Liver (tissue), 3 donors: ENCODE results near the gene RADIL.

ENCODE experiments used
- CTCF ChIP-seq: fragments of 150-350 bp; IDR thresholded peaks from 2 replicates; pipeline ENCODE4 v1.5.1; 2017; ENCODE audit warnings: improper control_type of control experiment, low read depth, low read length; ENCODE audit not compliant: missing input control
- GABPA ChIP-seq, 2 donors: IDR thresholded peaks in 1 of 2; conservative IDR thresholded peaks in 1 of 2; 2 replicates each; pipeline ENCODE4 v1.6.1; 2016; ENCODE audit warnings: antibody characterized with exemption in 2 of 2, mild to moderate bottlenecking in 1 of 2, moderate library complexity in 1 of 2
- donor health status: healthy.
- donor health status: healthy.

GRCh38 chr7:4801839-4802231 lies 81.7 kb downstream of the RADIL start:
- no peak for TF ChIP-seq CTCF
- TF ChIP-seq GABPA (IDR thresholded peaks at IDR 0.05 in 1 of 2, conservative IDR thresholded peaks at IDR 0.05 in 1 of 2), result no peak
